Superior temporal gyrus (tissue), 1 donor: ENCODE results near the gene LTBP3.

Source experiments
- DNase-seq: peaks from one replicate; pipeline ENCODE4 v3.0.0-alpha.2; 2016; ENCODE audit errors: extremely low spot score

Gene LTBP3

GRCh38 chr11:65558002-65558929, at the start of gene LTBP3:
TSS of gene LTBP3 (minus strand) at chr11:65558359. CDS start at chr11:65557959, 400 bp downstream.
- peak; percentile 84 for DNase-seq

GRCh38 chr11:65606876-65607613, 48.9 kb upstream of the LTBP3 start:
- peak; percentile 93 for DNase-seq

DNA sequence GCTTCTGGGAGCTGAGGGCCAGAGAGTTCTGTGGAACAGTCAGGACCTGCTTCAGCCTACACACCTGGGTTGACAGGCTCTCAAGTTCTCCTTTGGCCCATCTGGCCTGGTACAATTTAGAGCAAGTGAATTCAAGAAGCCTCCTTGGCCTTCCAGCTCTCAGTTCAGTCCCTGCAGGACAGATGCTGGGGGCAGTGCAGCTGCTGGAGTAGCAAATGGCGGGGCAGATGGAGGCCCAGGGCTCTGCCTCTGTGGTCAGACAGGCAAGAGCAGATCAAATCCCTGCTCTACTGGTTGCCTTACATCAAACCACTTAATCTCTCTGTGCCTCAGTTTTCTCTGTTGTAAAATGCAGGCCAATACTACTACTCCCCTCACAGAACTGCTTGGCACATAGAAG, 46.1 kb upstream of the LTBP3 start:
- no peak for DNase-seq

DNA sequence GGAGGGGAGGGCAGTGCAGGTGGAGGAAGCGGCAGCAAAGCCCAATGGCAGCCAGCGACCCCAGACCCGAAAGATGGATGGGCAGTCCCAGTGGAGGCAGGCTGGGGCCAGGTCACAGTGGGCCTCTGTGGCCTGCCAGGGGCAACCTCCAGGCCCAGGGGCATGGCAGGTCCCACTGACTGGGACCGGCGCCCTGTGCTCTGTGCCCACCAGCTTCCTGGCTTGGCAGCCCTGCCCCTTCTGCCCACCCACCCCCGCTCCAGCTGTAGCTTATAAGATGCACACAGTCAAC, 41.7 kb upstream of the LTBP3 start:
- DNase-seq, result no peak

DNA sequence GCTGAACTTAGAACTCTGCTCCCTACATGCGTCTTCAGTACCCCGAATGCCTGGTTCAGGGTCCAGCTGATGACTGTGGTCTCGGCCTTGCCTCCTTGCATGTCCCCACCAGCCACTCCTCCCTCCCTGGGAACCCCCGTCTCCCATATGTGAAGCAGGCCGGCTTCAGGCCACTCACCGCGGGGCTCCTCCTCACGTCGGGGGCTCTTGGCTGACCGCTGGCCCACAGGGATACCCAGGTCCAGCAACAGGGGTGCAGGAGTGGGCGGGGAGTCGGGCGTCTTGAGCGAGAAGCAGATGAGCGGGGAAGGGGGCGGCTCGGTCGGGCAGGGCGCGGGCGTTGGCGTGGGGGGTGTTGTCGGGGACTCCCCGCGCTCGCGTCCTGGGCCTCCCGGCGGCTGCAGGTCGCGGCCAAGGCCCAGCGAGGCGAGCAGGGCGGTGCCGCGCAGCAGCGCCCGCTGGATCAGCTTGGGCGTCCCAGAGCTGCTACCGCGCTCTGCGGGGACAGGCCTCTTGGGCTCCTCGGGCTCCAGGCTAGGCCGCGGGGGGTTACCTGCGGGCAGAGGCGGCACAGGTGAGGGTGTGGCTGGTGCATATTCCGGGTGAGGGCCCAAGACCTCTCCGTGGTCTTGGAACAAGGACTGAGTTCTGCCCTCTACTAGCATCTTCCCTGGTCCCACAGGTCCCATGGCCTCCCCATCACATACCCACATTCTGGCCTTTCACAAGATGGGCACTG, 41.2 kb upstream of the LTBP3 start:
- no peak for DNase-seq

GRCh38 chr11:65598258-65598699, 40.1 kb upstream of the LTBP3 start:
- no peak for DNase-seq

GRCh38 chr11:65596520-65596919, 38.4 kb upstream of the LTBP3 start:
- DNase-seq, result no peak

- no peak for DNase-seq
These were observed 37.6 kb upstream of the LTBP3 start, which contains the start of gene KCNK7 for GRCh38 chr11:65595543-65596281. TSS of gene KCNK7 (minus strand) at chr11:65595800. CDS start at chr11:65595772, 28 bp downstream.

DNA sequence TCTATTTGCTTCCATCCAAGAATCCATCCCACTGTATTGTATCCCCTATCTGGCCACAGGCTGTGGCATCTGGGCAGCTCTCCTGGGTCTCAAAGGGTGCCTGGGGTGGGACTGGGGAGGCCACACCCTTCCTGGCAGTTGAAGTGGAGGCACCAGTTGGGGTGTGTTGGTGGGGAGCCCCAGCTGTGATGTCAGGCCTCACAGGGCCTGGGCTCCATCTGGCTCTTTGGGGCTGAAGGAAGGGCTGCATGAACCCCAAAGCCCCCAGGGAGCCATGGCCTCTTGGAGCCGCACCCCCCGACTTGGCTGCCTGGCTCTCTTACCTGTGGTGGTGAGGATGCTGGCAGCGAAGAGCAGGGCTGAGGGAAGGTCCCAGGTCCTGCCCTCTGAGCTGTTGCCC, 37.0 kb upstream of the LTBP3 start:
- DNase-seq, result no peak

GRCh38 chr11:65593518-65594414, 35.6 kb upstream of the LTBP3 start:
- peak; percentile 86 for DNase-seq

DNA sequence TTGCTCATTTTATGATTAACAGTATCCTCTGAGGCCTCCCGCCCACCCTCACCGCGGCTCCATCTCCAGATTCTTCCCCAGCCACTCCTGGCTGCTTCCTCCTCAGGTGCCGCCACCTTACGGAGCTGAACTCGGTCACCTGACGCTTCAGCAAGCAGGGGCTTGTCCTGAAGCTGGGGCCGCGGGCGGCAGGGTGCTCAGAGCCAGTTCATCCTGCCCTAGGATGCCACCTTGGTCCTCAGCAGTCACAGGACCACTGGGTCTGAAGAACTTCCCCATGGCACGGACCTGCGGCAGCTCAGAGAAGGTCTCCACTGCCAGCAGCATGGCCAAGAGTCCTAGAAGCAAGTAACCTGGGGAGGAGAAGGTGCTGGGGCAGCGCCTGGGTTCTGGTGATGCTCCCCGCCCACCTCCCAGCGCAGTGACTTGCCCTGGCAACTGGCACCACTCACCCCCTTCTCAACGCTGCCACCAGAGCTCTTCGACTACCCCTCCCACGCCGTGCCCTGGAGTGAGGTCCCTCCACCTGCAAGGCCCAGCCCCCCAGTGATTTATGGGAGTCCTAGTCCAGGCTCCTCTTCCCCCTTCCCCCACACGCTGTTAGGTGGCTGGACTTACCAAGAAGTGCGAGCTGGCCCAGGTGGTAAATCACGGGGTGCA, 34.8 kb upstream of the LTBP3 start:
- no peak for DNase-seq

DNA sequence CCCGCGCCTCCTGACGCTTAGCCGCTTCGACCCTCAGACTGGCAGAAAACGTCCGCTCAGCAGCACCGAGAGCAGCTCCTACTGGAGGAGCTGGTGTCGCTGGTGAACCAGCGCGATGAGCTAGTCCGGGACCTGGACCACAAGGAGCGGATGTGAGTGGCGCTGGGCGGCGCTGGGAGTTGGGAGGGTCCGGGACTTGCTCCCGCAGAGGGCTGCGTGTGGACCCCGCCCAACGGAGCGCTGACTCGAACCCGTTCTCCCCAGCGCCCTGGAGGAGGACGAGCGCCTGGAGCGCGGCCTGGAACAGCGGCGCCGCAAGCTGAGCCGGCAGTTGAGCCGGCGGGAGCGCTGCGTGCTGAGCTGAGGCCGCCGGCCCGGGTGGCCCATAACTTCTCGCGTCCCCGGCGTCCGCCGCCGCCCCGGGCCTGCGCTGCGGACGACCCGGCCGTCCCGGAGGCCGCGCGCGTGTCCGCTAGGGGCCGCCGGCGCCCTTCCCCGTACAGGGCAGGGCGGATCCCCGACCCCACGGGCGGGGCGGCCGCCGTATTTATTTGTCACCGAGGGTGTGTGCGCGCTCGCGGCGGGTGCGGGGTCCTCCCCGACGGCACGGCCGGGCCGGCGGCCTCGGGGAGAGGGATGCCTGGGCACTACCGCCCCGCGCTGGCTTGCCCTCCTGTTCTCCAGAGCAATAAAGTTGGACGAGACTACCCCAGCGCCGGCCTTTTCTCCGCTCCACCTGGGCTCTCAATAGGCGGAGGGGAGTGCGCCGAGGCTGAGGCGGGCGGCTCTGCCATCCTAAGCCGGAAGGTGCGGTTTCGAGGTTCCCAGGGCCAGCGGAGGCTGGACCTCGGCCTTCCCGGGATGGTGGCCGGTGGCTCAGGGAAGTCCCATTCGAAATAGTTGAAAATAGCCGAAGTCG, 34.0 kb upstream of the LTBP3 start:
- DNase-seq, result no peak

- DNase-seq, result no peak
These were observed 32.1 kb upstream of the LTBP3 start for GRCh38 chr11:65590240-65590738.

DNA sequence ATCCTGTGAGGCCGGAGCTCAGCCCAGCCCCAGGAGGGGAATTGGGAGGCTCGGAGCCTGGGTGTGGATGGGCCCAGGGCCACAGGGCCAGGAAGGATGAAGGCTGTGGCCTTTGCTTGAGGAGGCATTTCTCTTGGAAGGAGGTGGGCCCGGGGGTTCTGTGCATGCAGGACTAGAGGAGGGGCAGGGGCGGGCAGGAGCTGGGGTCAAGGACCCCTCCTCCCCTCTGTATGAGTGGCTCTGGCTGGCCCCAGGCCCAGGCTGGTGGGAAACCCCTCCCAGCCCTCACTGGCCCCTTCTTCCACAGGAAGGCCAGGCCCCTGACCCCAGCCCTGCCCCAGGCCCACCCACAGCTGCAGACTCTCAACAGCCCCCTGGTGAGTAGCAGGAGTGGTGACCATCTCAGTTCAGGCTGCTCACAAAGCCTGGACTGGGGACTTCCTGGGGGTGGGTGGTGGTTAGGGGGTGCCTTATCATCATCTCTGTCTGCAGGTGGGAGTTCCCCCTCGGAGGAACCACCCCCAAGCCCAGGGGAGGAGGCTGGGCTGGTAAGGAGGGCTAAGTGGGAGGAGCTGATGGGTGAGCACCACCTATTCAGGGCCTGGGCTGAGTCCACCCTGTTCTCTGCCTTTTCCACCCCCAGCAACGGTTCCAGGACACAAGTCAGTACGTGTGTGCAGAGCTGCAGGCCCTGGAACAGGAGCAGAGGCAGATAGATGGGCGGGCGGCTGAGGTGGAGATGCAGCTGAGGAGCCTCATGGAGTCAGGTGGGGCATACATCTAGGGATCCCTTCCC, 31.5 kb upstream of the LTBP3 start:
- no peak for DNase-seq

GRCh38 chr11:65588199-65589054, 30.3 kb upstream of the LTBP3 start:
- peak; percentile 18 for DNase-seq

GRCh38 chr11:65586676-65587075, 28.5 kb upstream of the LTBP3 start:
- DNase-seq, result no peak

- DNase-seq, result no peak
These were observed 28.1 kb upstream of the LTBP3 start for GRCh38 chr11:65586247-65586630.
